H7 (cell line): ENCODE data around the gene ZEB1. TPM values are rescaled to one million over a fixed set of nuclear protein-coding genes. Genes with fewer than 3 reads are reported as not detected.

Source experiments
- DNase-seq: peaks from one replicate; pipeline ENCODE4 v3.0.0; 2012
- H3K27me3 ChIP-seq: 2 replicates; pipeline ENCODE4 v1.6.0; 2011; ENCODE audit warnings: mild to moderate bottlenecking, low read length; ENCODE audit not compliant: control insufficient read depth, insufficient read depth
- H3K36me3 ChIP-seq: replicated peaks from 2 replicates; pipeline ENCODE4 v1.5.1; 2011; ENCODE audit warnings: low read length; ENCODE audit not compliant: control insufficient read depth, insufficient read depth
- H3K4me3 ChIP-seq: 2 replicates; pipeline ENCODE4 v1.5.1; 2011; ENCODE audit warnings: low read depth, mild to moderate bottlenecking, control low read depth, low read length, moderate library complexity; ENCODE audit not compliant: insufficient read depth
- total RNA-seq: library from RNA; depleted of rRNA; stranded (reverse); fragments of >200 nt; shearing (Covaris generic); gene quantifications from 2 replicates; pipeline ENCODE4 v1.2.3, GENCODE V29; 2014; rRNA removed

The ZEB1 gene
- total RNA-seq: 6.8 and 9.4 TPM in 2 replicates

GRCh38 chr10:31318854-31319601 lies at the start of gene ZEB1:
ZEB1 (plus strand) TSS chr10:31319216; CDS start chr10:31319235, 19 bp downstream.
- DNase-seq: peak; percentile 89
- Histone ChIP-seq H3K27me3 (peaks cover 37% of the 10 kb centered on the region), H3K36me3 (no peaks in the 10 kb centered on the region), H3K4me3 (peak within 1 kb of the TSS; percentile 83)

GRCh38 chr10:31270954-31271353 lies 48.1 kb upstream of the ZEB1 start:
- Histone ChIP-seq H3K27me3 (no peaks in the 10 kb centered on the region), H3K4me3 (no peak overlapping the region), H3K36me3 (no peaks in the 10 kb centered on the region)
- DNase-seq: no peak

- no peaks in the 10 kb centered on the region for H3K36me3 ChIP-seq
- H3K4me3 ChIP-seq: no peak overlapping the region
- H3K27me3 ChIP-seq: no peaks in the 10 kb centered on the region
- no peak for DNase-seq
Measured at GRCh38 chr10:31272841-31273240, 46.2 kb upstream of the ZEB1 start.

GRCh38 chr10:31273789-31274188 lies 45.2 kb upstream of the ZEB1 start:
- Histone ChIP-seq H3K4me3 (no peak overlapping the region), H3K36me3 (no peaks in the 10 kb centered on the region), H3K27me3 (no peaks in the 10 kb centered on the region)
- no peak for DNase-seq

GRCh38 chr10:31274310-31274709 lies 44.7 kb upstream of the ZEB1 start:
- no peak overlapping the region for H3K4me3 ChIP-seq
- H3K36me3 ChIP-seq: no peaks in the 10 kb centered on the region
- no peaks in the 10 kb centered on the region for H3K27me3 ChIP-seq

GRCh38 chr10:31278279-31278941 lies 40.6 kb upstream of the ZEB1 start:
- no peaks in the 10 kb centered on the region for H3K36me3 ChIP-seq
- no peak overlapping the region for H3K4me3 ChIP-seq
- DNase-seq: no peak
- no peaks in the 10 kb centered on the region for H3K27me3 ChIP-seq

More at GRCh38 chr10:31274310-31274709, 44.7 kb upstream of the ZEB1 start:
- no peak for DNase-seq

GRCh38 chr10:31280972-31281371 lies 38.0 kb upstream of the ZEB1 start:
- DNase-seq: no peak
- Histone ChIP-seq H3K27me3 (no peaks in the 10 kb centered on the region), H3K36me3 (no peaks in the 10 kb centered on the region), H3K4me3 (no peak overlapping the region)

GRCh38 chr10:31288001-31288400 lies 31.0 kb upstream of the ZEB1 start:
- DNase-seq: no peak
- H3K36me3 ChIP-seq: no peaks in the 10 kb centered on the region
- no peak overlapping the region for H3K4me3 ChIP-seq
- no peaks in the 10 kb centered on the region for H3K27me3 ChIP-seq

- no peak overlapping the region for H3K4me3 ChIP-seq
- DNase-seq: no peak
- H3K27me3 ChIP-seq: no peaks in the 10 kb centered on the region
- H3K36me3 ChIP-seq: no peaks in the 10 kb centered on the region
Measured at GRCh38 chr10:31288962-31289361, 30.1 kb upstream of the ZEB1 start.

- no peaks in the 10 kb centered on the region for H3K27me3 ChIP-seq
- H3K4me3 ChIP-seq: no peak overlapping the region
- no peaks in the 10 kb centered on the region for H3K36me3 ChIP-seq
- DNase-seq: no peak
Measured at GRCh38 chr10:31290386-31290785, 28.6 kb upstream of the ZEB1 start.

GRCh38 chr10:31291123-31291522 lies 27.9 kb upstream of the ZEB1 start:
- no peaks in the 10 kb centered on the region for H3K27me3 ChIP-seq
- no peak overlapping the region for H3K4me3 ChIP-seq
- no peak for DNase-seq
- H3K36me3 ChIP-seq: no peaks in the 10 kb centered on the region

GRCh38 chr10:31294558-31294957 lies 24.5 kb upstream of the ZEB1 start:
- Histone ChIP-seq H3K36me3 (no peaks in the 10 kb centered on the region), H3K27me3 (no peaks in the 10 kb centered on the region), H3K4me3 (no peak overlapping the region)
- no peak for DNase-seq

- no peak for DNase-seq
- no peaks in the 10 kb centered on the region for H3K36me3 ChIP-seq
- H3K27me3 ChIP-seq: no peaks in the 10 kb centered on the region
Measured at GRCh38 chr10:31296754-31297153, 22.3 kb upstream of the ZEB1 start.

GRCh38 chr10:31299119-31299518 lies 19.9 kb upstream of the ZEB1 start:
- H3K27me3 ChIP-seq: no peaks in the 10 kb centered on the region

More at GRCh38 chr10:31296754-31297153, 22.3 kb upstream of the ZEB1 start:
- no peak overlapping the region for H3K4me3 ChIP-seq

GRCh38 chr10:31303212-31303611 lies 15.8 kb upstream of the ZEB1 start:
- H3K36me3 ChIP-seq: no peaks in the 10 kb centered on the region
- H3K4me3 ChIP-seq: no peak overlapping the region
- no peaks in the 10 kb centered on the region for H3K27me3 ChIP-seq
- DNase-seq: no peak

More at GRCh38 chr10:31299119-31299518, 19.9 kb upstream of the ZEB1 start:
- no peak for DNase-seq
- H3K4me3 ChIP-seq: no peak overlapping the region
- no peaks in the 10 kb centered on the region for H3K36me3 ChIP-seq
